Chondrocyte (in vitro differentiated cells): Measurements from ENCODE around the gene SLITRK2. TPM values are rescaled to one million over a fixed set of nuclear protein-coding genes. Genes with fewer than 3 reads are reported as not detected.

Experiments
- DNase-seq: peaks from one replicate; pipeline ENCODE4 v3.0.0; 2021; ENCODE audit warnings: mixed read lengths, low spot score
- H3K27ac Mint-ChIP-seq: one replicate; pipeline ENCODE4 v1.8.0; 2021; ENCODE audit warnings: mild to moderate bottlenecking, moderate library complexity, mixed read lengths; ENCODE audit not compliant: unreplicated experiment
- H3K27me3 Mint-ChIP-seq: 2 replicates; pipeline ENCODE4 v1.8.0; 2021; ENCODE audit warnings: low read depth, mixed read lengths
- H3K36me3 Mint-ChIP-seq: 2 replicates; pipeline ENCODE4 v1.8.0; 2021; ENCODE audit warnings: low read depth, mixed read lengths
- H3K4me1 Mint-ChIP-seq: 2 replicates; pipeline ENCODE4 v1.8.0; 2021; ENCODE audit warnings: low read depth, mild to moderate bottlenecking, mixed read lengths
- H3K4me3 Mint-ChIP-seq: one replicate; pipeline ENCODE4 v1.8.0; 2021; ENCODE audit warnings: mild to moderate bottlenecking, moderate library complexity, mixed read lengths; ENCODE audit not compliant: unreplicated experiment
- H3K9me3 Mint-ChIP-seq: 2 replicates; pipeline ENCODE4 v1.8.0; 2021; ENCODE audit warnings: low read depth, mixed read lengths
- total RNA-seq: library from RNA; stranded (reverse); gene quantifications from 3 replicates; pipeline ENCODE4 v1.2.1, GENCODE V29; 2021
- TF ChIP-seq, protein P1 (sequence below): fragments of 200-600 bp; sonication (generic); IDR thresholded peaks from 2 replicates; pipeline ENCODE4 v1.5.0; 2021; ENCODE audit warnings: antibody characterized with exemption, mild to moderate bottlenecking, moderate library complexity

The SLITRK2 gene
- total RNA-seq, 1 donor from 2014 or later, result not detected

DNA sequence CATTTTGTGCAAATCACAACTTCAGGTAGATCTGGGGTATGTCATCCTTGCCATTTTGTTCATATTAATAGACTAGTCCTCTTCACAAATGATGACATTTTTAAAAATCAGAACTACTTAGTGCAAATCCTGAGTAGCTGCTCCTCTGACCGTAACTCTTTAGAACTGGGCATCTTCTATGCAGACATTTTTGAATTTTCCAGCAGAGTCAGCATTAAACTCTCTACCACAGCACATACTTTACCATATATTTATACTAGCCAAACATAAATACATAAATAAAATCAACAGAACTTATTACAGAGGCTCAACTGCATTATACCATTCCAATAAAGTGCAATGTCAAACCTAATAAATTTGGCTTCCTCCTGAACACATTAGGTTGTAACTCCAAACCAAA lies 4.5 kb upstream of the SLITRK2 start:
- DNase-seq, result no peak
- no peak overlapping the region for H3K4me3 Mint-ChIP-seq
- H3K36me3 Mint-ChIP-seq, result no peaks in the 10 kb centered on the region
- H3K9me3 Mint-ChIP-seq, result peaks cover 4% of the 10 kb centered on the region
- H3K27ac Mint-ChIP-seq, result no peak overlapping the region
- H3K27me3 Mint-ChIP-seq, result peaks cover 14% of the 10 kb centered on the region
- TF ChIP-seq, protein P1, sequence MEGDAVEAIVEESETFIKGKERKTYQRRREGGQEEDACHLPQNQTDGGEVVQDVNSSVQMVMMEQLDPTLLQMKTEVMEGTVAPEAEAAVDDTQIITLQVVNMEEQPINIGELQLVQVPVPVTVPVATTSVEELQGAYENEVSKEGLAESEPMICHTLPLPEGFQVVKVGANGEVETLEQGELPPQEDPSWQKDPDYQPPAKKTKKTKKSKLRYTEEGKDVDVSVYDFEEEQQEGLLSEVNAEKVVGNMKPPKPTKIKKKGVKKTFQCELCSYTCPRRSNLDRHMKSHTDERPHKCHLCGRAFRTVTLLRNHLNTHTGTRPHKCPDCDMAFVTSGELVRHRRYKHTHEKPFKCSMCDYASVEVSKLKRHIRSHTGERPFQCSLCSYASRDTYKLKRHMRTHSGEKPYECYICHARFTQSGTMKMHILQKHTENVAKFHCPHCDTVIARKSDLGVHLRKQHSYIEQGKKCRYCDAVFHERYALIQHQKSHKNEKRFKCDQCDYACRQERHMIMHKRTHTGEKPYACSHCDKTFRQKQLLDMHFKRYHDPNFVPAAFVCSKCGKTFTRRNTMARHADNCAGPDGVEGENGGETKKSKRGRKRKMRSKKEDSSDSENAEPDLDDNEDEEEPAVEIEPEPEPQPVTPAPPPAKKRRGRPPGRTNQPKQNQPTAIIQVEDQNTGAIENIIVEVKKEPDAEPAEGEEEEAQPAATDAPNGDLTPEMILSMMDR, result no peak
- peaks cover 3% of the 10 kb centered on the region for H3K4me1 Mint-ChIP-seq

DNA sequence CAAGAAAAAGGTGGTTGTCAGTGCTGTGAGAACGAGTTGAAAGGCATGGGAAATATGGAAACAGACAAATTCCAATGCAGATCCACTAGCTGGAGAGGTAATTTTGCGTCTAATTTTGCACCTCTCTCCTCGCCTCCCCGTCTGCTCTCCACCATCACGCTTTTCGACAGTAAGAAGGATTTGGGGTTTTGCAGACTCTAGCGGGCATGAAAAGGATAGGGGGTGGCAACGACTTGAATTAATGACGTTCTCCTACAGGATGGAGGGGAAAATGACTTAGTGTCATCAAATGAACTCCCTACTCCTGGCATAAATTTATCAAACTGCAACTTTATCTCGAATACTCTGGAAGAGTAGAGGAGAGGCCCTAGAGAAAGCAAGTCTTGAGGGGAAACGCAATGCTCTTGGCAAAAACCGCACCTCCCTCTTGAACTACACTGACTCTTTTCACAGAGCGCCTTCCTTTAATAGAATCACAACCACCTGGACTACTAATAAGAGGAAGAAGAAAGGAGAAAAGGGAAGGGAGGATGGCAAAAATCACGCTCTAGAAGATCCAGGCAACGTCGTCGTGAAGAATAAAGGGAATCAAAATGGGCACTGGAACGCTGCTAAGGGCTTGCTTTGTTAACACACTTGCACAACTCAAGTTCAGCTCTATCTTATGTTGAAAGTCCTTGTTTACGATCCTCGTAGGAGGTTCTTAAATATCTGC lies 871 bp upstream of the SLITRK2 start:
- DNase-seq, result no peak
- TF ChIP-seq, protein P1, result no peak
- Mint-ChIP-seq H3K9me3 (peaks cover 4% of the 10 kb centered on the region), H3K36me3 (no peaks in the 10 kb centered on the region), H3K4me1 (peaks cover 8% of the 10 kb centered on the region), H3K27me3 (peaks cover 33% of the 10 kb centered on the region), H3K27ac (no peak overlapping the region), H3K4me3 (no peak overlapping the region)

DNA sequence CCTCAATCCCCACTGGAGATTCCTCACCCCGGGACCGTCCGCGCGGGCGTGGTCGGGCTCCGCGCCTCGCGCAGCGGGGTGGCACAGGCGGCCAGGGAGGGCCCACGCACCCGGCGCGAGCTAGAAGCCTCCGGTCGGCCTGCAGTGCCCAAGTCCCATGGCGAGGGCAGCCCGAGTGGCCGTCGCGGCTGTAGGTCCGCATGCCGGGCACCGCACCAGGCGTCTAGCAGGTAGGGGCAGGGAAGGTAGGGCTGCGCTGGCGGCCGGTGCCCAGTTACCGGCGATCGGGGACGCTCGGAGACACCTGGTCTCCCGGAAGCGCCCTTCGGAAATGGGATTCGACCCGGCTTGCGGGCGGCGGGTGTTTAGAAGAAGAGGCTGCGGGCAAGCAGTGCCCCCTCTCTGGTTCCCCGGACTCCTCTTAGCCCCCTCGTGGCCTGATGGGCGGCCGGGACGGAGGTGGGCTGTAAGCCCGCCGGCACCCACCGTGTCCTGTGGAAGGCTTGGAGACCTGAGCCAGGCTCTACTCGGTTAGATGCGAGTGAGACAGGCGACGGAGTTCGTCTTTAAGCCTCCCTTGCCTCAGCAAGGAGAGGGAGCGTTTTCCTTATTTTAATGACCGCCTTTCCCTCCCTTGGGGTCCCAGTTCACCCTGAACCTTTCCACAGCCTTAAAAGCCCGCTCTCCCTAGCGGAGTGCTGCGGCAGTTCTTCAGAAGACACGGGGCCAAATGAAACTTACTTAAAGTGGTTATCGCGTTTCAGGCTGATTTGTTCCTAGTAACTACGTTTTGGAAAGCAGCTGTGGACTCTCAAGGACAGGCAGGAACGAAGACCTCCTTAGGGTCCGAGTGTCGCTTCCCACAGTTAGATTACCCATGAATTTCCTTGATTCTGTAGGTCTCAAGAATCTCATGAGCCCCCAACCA lies 821 bp downstream of the SLITRK2 start:
- H3K27me3 Mint-ChIP-seq, result peaks cover 42% of the 10 kb centered on the region
- peak; percentile 91 for DNase-seq
- no peak overlapping the region for H3K4me3 Mint-ChIP-seq
- no peak overlapping the region for H3K27ac Mint-ChIP-seq
- H3K4me1 Mint-ChIP-seq, result peaks cover 8% of the 10 kb centered on the region
- no peaks in the 10 kb centered on the region for H3K36me3 Mint-ChIP-seq
- peaks cover 4% of the 10 kb centered on the region for H3K9me3 Mint-ChIP-seq
- TF ChIP-seq, protein P1, result no peak

DNA sequence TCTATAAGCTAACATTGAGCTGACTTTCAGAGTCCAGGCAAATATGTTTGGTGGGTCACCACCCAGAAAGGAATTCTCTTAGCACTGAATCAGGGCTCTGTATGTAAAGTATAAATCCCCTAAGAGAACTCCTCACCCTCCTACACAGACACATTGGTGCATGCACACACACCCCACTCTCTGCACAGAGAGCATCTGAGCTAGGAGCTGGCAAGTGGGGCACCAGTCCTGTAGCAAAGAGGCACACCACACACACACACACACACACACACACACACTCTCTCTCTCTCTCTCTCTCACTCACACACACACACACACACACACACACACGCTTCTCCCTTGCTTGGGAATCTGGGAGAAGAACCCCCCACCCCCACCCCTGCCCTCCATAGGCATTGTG lies 3.2 kb downstream of the SLITRK2 start:
- Mint-ChIP-seq H3K27me3 (peaks cover 42% of the 10 kb centered on the region), H3K36me3 (no peaks in the 10 kb centered on the region), H3K27ac (no peak overlapping the region), H3K4me3 (no peak overlapping the region), H3K4me1 (peaks cover 8% of the 10 kb centered on the region), H3K9me3 (peaks cover 8% of the 10 kb centered on the region)
- DNase-seq, result no peak
- TF ChIP-seq, protein P1, result no peak

DNA sequence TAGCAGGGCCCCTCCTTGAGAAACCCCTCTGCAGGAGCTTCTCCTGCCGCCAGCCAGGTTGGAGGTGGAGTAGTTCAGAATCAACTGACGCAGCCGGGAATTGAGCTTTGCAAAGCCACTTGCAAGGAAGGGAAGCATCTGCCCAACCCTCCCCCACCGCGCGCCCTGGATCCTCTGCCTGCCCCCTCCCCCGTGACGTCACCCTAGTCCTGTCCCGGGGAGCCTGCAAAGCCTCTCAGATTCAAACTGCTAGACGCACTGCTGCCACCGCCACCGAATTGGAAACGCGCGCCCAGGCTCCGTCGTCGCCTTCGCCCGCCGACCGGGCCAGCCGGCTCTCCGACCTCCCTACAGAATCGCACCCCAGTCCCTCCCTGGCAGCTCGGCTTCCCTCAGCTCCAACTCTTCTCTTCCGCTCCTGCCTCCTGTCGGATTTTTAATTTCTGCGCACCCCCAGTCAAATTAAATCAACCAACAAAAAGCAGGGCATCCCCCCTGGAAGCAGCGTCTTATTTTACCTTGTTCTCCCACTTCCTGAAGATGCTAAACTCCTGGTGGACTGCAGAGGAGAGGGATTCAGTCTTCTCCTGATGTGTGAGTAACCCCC lies 3.8 kb downstream of the SLITRK2 start:
- no peaks in the 10 kb centered on the region for H3K36me3 Mint-ChIP-seq
- H3K4me1 Mint-ChIP-seq, result peaks cover 8% of the 10 kb centered on the region
- peaks cover 41% of the 10 kb centered on the region for H3K27me3 Mint-ChIP-seq
- H3K27ac Mint-ChIP-seq, result no peak overlapping the region
- TF ChIP-seq, protein P1, result no peak
- DNase-seq, result no peak
- H3K4me3 Mint-ChIP-seq, result no peak overlapping the region
- H3K9me3 Mint-ChIP-seq, result peaks cover 5% of the 10 kb centered on the region
